ENCODE data around the gene MRPS27.

Gene MRPS27

DNA sequence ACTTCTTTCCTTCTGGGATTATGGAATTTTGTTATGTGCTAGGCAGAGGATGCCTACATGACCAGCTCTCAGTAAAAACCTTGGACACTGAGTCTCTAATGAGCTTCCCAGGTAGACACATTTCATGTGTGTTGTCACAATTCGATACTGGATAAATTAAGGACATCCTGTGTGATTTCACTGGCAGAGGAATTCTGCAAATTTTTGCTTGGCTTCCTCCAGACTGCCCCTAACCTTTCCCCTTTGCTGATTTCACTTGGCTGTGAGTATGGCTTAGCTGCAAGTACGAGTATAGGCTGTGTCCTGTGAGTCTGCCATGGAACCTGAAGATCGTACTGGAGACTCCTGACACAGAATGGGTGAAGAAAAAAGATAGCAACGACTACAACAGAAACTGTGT, 47.6 kb downstream of the MRPS27 start:
- CTCF ChIA-PET = interaction anchor here (1.2 to 9.8 kb wide), 5 partner anchors 12 to 48 kb away, joined by 3 to 98 read pairs (median 3); partner anchors contain the start of genes MRPS27 and PTCD2

DNA sequence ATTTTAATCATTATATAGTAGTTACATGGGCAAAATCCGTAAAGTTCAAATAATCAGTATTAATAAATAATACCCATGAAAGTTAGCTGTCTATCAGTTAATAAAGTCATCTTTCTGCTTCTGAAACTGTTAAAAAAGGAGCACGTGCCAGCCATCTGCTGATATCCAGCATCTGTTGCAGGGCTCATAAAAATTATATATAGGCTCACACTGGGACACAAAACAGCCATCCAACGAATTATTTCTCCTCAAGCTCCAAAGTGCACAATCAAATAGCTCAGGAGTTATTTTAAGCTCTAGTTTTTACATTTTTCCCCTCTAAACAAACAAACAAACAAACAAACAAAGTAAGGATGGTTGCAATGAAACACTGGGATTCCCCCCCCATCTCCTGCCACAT, 48.3 kb downstream of the MRPS27 start:
- POLR2A ChIA-PET = no interaction called here
- TF ChIP-seq, protein P1, sequence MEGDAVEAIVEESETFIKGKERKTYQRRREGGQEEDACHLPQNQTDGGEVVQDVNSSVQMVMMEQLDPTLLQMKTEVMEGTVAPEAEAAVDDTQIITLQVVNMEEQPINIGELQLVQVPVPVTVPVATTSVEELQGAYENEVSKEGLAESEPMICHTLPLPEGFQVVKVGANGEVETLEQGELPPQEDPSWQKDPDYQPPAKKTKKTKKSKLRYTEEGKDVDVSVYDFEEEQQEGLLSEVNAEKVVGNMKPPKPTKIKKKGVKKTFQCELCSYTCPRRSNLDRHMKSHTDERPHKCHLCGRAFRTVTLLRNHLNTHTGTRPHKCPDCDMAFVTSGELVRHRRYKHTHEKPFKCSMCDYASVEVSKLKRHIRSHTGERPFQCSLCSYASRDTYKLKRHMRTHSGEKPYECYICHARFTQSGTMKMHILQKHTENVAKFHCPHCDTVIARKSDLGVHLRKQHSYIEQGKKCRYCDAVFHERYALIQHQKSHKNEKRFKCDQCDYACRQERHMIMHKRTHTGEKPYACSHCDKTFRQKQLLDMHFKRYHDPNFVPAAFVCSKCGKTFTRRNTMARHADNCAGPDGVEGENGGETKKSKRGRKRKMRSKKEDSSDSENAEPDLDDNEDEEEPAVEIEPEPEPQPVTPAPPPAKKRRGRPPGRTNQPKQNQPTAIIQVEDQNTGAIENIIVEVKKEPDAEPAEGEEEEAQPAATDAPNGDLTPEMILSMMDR (IDR thresholded peaks at IDR 0.05; ENCODE audit: control extremely low read depth, extremely low read depth, low read depth, missing control alignments) = no peak
- CTCF ChIA-PET = interaction anchor here (1.2 to 9.8 kb wide), 5 partner anchors 13 to 48 kb away, joined by 3 to 98 read pairs (median 3); partner anchors contain the start of genes MRPS27 and PTCD2
- DNase-seq (ENCODE audit: extremely low spot score) = no peak

More for the DNA sequence above, 47.6 kb downstream of the MRPS27 start:
- DNase-seq (ENCODE audit: extremely low spot score) = no peak
- POLR2A ChIA-PET = no interaction called here
- TF ChIP-seq, protein P1 (IDR thresholded peaks at IDR 0.05; ENCODE audit: control extremely low read depth, extremely low read depth, low read depth, missing control alignments) = no peak

DNA sequence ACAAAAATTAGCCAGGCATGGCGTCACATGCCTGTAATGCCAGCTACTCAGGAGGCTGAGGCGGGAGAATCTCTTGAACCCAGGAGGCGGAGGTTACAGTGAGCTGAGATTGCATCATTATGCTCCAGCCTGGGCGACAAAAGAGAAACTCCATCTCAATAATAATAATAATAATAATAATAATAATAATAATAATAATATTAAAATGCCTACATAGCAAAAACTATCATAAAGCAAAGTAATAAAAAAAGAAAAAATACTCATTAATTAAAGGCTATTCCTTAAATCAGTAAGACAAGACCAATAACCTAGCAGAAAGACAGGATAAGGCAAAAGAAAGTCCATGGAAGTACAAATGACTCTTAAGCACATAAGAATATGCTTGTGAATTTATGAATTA, 50.0 kb downstream of the MRPS27 start:
- ChIA-PET POLR2A (no interaction called here), CTCF (interaction anchor here (0.9 to 9.8 kb wide), 7 partner anchors 14 to 38 kb away, joined by 3 to 98 read pairs (median 7); no protein-coding TSS in a partner anchor)
- no peak for DNase-seq (ENCODE audit: extremely low spot score)
- TF ChIP-seq, protein P1 (IDR thresholded peaks at IDR 0.05; ENCODE audit: control extremely low read depth, extremely low read depth, low read depth, missing control alignments) = no peak

DNA sequence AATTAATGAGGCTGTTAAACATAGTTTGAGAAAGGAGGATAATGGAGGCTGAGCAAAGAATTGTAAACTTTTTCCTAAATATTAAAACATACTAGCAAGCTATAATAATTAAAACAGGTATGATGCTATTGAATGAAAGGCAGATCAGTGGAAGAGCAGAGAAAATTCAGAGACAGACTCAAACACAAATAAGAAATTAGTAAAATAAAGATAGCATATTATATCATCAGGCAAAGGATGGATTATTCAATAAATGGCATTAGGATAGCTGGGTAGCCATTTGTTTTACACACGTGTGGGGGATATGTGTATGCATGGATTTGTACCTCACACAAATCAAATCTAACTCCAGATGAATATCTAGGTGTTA, 50.6 kb downstream of the MRPS27 start:
- ChIA-PET CTCF (interaction anchor here (0.9 to 9.8 kb wide), 13 partner anchors 9 to 54 kb away, joined by 3 to 98 read pairs (median 5); partner anchors contain the start of genes MRPS27 and PTCD2), POLR2A (no interaction called here)
- TF ChIP-seq, protein P1 (IDR thresholded peaks at IDR 0.05; ENCODE audit: control extremely low read depth, extremely low read depth, low read depth, missing control alignments) = no peak
- DNase-seq (ENCODE audit: extremely low spot score) = no peak

DNA sequence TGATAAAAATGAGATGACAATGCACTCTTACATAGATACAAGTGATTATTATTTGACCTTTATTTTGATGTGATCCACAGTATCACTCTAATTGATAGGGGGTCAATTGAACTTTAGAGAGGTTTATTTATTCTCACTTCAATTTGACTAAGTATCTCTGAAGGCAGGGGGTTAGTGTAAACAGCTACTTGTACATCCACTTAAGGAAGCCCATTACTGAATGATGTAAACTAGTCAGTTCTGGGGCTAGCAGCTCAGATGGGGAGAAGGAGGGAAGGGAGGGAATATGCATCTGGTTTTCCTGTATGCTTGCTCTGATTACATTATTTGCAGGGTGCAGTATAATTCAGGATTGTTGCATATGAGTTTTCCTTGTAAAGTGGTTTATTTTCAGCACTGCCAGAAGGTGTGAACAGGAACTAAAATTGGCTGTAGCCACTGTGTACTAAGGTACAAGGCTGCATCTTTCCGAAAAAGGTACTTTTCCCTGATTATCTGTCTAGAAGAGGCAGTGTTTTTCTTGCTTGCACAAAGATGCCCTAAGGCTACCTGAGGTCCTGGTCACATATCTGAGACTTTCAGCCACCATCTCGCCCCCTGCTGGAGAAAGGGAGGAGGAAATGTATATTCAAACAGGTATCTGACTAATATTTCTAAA, 51.2 kb downstream of the MRPS27 start:
- TF ChIP-seq, protein P1 (IDR thresholded peaks at IDR 0.05; ENCODE audit: control extremely low read depth, extremely low read depth, low read depth, missing control alignments) = peak; percentile 57
- DNase-seq (ENCODE audit: extremely low spot score) = peak; percentile 38
- ChIA-PET CTCF (interaction anchor here (0.7 to 9.8 kb wide), 16 partner anchors 9 to 136 kb away, joined by 3 to 98 read pairs (median 4); partner anchors contain the start of genes MRPS27 and PTCD2), POLR2A (no interaction called here)

DNA sequence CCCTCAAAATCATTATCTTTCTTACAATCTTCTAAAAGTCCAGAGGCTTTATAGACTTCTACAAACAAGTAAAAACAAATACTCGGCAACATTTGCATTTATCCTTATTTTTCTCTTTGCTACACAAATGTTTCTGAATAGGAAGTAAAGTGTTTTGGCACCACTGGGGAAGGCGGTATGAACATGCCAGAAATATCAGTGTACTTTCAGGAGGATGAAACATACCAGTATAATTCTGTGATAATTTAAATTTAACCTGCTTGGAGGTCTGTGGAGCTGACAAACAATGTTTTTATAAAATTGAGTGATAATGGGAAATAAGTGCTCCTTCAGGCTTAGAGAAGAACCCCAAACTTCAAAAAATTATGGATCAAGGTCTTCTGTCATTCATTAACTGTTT, 51.8 kb downstream of the MRPS27 start:
- POLR2A ChIA-PET = no interaction called here
- no peak for DNase-seq (ENCODE audit: extremely low spot score)
- CTCF ChIA-PET = interaction anchor here (0.7 to 9.8 kb wide), 14 partner anchors 8 to 135 kb away, joined by 3 to 98 read pairs (median 4); partner anchors contain the start of genes MRPS27 and PTCD2
- TF ChIP-seq, protein P1 (IDR thresholded peaks at IDR 0.05; ENCODE audit: control extremely low read depth, extremely low read depth, low read depth, missing control alignments) = no peak

Measured in GM10248 (cell line).